ENCODE data around the gene PARP16.

PARP16 gene

GRCh38 chr15:65290228-65290627, 3.5 kb upstream of the PARP16 start:
- TF ChIP-seq, protein P1, sequence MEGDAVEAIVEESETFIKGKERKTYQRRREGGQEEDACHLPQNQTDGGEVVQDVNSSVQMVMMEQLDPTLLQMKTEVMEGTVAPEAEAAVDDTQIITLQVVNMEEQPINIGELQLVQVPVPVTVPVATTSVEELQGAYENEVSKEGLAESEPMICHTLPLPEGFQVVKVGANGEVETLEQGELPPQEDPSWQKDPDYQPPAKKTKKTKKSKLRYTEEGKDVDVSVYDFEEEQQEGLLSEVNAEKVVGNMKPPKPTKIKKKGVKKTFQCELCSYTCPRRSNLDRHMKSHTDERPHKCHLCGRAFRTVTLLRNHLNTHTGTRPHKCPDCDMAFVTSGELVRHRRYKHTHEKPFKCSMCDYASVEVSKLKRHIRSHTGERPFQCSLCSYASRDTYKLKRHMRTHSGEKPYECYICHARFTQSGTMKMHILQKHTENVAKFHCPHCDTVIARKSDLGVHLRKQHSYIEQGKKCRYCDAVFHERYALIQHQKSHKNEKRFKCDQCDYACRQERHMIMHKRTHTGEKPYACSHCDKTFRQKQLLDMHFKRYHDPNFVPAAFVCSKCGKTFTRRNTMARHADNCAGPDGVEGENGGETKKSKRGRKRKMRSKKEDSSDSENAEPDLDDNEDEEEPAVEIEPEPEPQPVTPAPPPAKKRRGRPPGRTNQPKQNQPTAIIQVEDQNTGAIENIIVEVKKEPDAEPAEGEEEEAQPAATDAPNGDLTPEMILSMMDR (IDR thresholded peaks at IDR 0.05; ENCODE audit: low read depth, low read length, missing control alignments) = no peak
- H3K4me3 ChIP-seq (ENCODE audit: low read depth, low read length) = no peak overlapping the region
- no peak for DNase-seq (ENCODE audit: low read depth)

GRCh38 chr15:65289261-65289854, 2.7 kb upstream of the PARP16 start:
- H3K4me3 ChIP-seq (ENCODE audit: low read depth, low read length) = no peak overlapping the region
- DNase-seq (ENCODE audit: low read depth) = no peak
- TF ChIP-seq, protein P1 (IDR thresholded peaks at IDR 0.05; ENCODE audit: low read depth, low read length, missing control alignments) = no peak

DNA sequence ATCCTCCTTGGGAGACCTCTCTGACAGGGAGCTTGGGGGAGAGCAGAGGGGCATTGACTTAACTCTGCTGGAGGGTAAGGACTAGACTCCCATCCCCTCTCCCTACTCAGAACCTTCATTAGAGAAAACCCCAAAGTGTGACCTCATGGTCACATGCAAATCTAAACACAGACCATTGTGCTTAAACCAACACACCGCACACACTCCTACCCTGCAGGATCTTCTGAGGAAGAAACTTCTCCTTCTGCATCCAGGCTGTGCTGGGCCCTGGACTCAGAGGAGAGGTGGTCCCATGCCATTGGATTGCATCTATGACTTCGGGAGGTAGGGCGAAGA, 805 bp upstream of the PARP16 start:
- no peak for DNase-seq (ENCODE audit: low read depth)
- TF ChIP-seq, protein P1 (IDR thresholded peaks at IDR 0.05; ENCODE audit: low read depth, low read length, missing control alignments) = no peak
- H3K4me3 ChIP-seq (ENCODE audit: low read depth, low read length) = no peak overlapping the region; the same call in 1 of the 2 replicates

- H3K4me3 ChIP-seq (ENCODE audit: low read depth, low read length) = peak overlapping the region; percentile 69
- no peak for DNase-seq (ENCODE audit: low read depth)
- TF ChIP-seq, protein P1 (IDR thresholded peaks at IDR 0.05; ENCODE audit: low read depth, low read length, missing control alignments) = no peak
Measured at GRCh38 chr15:65286069-65286703, 497 bp downstream of the PARP16 start.

DNA sequence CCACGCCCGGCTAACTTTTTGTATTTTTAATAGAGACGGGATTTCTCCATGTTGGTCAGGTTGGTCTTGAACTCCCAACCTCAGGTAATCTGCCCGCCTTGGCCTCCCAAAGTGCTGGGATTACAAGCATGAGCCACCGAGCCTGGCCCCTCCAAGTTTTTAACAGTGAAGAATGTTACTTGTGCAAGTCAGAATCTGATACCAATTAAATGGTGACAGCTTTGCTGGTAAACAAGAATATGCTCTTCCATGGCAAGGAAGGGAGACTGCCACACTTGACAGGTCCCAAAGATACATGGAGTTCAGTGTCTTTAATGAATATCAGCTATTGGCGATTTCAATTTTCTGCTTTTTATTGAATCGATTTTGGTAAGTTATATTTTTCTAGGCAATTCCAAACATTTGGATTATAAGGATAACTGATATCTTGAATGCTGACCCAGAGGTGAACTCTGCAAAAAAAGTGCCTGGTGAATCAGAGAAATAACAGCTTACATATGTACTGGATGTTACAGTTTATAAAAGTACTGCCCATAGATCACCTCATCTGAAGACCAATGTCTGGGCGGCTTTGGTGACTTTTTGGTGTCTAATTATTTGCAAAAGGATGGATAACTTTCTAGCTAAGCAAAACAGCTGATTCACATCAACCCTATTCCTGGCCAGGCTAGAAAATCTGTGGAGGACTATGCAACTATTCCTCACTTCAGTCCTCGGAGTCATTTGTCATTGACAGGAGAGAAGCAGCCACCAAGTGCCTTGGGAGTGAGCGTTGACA, 1.2 kb downstream of the PARP16 start:
- no peak for DNase-seq (ENCODE audit: low read depth)
- peak overlapping the region; percentile 69 for H3K4me3 ChIP-seq (ENCODE audit: low read depth, low read length)
- TF ChIP-seq, protein P1 (IDR thresholded peaks at IDR 0.05; ENCODE audit: low read depth, low read length, missing control alignments) = no peak

DNA sequence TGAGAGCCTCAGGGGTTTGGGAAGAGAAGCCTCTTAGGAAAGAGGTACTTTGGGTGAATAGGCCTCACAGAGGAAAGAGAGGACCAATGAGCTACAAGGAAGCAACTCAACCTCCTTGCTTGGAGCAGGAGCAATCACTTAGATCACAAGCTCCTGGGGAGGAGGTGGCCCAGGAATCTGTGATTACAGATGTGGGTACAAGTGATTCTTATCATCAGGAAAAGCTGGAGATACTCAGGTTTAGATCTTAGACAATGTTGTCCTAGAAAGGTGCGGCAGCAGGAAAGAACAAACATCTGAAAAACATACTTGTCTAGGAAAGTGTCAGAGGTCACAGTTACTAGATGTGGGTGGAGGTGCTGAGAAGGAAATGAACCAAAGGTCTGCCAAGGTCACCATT, 8.2 kb downstream of the PARP16 start:
- TF ChIP-seq, protein P1 (IDR thresholded peaks at IDR 0.05; ENCODE audit: low read depth, low read length, missing control alignments) = no peak
- DNase-seq (ENCODE audit: low read depth) = no peak
- no peak overlapping the region for H3K4me3 ChIP-seq (ENCODE audit: low read depth, low read length)
